GM12874 (cell line): ENCODE measurements around the gene GADD45B.

Experiments used
- TF ChIP-seq, protein P1 (sequence below): IDR thresholded peaks from 2 replicates; pipeline ENCODE4 v1.5.1; 2011; ENCODE audit warnings: low read depth, mild to moderate bottlenecking, control low read depth, low read length, moderate library complexity; ENCODE audit not compliant: insufficient read depth

The GADD45B gene

DNA sequence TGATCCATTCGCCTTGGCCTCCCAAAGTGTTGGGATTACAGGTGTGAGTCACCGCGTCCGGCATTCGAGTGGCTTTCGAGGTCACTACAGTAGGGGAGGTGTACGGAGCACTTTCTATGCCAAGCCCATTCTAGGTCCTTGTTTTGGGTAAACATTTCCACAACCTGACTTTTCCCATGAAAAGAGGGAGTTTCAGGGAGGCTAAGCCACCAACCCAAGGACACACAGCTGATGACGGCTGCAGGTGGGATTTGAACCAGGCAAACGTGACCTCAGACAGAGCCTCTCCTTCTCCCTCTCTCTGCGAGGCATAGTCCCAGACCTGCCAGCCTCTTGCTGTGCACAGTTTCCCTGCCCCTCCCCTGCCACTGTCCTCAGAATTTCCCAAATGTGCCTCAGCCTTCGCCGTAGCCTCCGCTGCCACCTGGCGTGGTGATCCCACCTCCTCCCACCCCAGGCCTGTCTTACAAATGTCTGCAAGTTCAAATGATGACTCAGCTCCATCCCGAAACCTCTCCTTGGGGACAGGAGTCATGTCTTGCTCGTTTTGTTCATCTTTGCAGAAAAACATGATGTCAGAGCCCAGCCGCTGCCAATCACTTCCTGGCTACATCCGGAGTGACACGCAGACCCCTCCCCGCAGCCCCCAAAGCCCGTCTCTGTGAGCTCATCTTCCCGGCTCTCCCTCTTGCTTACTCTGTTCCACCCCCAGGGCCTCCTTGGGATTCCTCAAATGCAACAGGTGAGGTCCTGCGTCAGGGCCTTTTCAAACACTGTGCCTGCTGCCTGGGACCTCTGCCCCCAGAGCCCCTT lies 6.6 kb upstream of the GADD45B start:
- TF ChIP-seq, protein P1, sequence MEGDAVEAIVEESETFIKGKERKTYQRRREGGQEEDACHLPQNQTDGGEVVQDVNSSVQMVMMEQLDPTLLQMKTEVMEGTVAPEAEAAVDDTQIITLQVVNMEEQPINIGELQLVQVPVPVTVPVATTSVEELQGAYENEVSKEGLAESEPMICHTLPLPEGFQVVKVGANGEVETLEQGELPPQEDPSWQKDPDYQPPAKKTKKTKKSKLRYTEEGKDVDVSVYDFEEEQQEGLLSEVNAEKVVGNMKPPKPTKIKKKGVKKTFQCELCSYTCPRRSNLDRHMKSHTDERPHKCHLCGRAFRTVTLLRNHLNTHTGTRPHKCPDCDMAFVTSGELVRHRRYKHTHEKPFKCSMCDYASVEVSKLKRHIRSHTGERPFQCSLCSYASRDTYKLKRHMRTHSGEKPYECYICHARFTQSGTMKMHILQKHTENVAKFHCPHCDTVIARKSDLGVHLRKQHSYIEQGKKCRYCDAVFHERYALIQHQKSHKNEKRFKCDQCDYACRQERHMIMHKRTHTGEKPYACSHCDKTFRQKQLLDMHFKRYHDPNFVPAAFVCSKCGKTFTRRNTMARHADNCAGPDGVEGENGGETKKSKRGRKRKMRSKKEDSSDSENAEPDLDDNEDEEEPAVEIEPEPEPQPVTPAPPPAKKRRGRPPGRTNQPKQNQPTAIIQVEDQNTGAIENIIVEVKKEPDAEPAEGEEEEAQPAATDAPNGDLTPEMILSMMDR = no peak

DNA sequence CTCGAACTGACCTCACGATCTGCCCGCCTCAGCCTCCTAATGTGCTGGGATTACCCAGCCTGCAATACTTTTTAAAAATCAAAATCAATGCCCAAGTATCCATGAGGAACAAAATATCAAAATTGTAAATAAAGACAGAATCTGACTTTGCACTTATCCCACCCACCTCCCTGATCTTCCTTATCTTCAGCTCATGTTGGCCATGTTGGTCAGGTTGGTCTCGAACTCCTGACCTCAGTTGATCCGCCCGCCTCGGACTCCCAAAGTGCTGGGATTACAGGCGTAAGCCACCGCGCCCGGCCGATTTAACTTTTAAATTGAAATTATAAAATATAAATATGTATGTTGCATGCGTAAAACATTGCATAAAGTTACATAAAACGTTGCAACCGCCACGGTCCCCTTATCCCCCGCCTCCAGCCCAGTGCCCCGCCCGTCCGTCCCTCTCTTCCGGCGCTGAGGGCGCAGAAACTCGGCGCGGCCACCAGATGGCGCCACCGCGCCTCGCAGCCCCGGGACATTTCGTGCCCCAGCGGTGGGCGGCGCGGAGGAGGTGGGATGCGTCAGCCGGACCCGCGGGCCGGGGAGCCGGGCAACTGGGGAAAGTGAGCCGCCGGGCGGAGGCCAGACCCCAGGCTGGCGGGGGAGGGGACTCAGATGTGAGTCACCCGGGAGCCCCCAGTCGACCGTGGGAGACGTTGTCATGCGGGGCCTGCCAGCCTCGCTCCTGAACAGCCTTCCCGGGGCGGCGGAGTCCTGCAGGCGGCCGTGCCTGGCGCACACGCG lies 1.5 kb upstream of the GADD45B start:
- TF ChIP-seq, protein P1 = peak; percentile 92

GRCh38 chr19:2475018-2475701 lies 767 bp upstream of the GADD45B start:
- TF ChIP-seq, protein P1 = no peak

DNA sequence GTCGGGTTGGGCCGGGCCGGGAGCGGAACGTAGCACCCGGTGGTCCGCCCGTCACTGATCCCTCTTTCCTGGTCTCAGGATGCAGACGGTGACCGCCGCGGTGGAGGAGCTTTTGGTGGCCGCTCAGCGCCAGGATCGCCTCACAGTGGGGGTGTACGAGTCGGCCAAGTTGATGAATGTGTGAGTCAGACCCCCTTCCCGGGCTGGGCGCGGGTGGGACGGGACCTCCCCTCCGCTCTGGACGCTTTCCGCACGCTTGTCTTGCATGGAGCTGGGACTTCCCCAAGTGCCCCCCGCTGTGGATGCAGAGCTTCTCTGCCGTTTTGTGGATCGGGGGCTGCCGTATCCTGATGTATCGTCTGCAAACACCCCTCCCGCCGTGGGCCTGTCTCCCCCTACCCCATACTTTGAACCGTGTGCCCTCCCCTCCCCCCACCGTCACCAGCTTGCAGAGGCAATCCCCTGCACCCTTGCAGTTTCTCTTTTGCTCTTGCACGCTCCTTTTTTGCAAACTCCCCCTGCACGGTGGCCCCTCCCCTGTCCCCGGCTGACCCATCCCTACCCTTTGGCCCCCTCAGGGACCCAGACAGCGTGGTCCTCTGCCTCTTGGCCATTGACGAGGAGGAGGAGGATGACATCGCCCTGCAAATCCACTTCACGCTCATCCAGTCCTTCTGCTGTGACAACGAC lies 669 bp downstream of the GADD45B start:
- TF ChIP-seq, protein P1 = no peak

DNA sequence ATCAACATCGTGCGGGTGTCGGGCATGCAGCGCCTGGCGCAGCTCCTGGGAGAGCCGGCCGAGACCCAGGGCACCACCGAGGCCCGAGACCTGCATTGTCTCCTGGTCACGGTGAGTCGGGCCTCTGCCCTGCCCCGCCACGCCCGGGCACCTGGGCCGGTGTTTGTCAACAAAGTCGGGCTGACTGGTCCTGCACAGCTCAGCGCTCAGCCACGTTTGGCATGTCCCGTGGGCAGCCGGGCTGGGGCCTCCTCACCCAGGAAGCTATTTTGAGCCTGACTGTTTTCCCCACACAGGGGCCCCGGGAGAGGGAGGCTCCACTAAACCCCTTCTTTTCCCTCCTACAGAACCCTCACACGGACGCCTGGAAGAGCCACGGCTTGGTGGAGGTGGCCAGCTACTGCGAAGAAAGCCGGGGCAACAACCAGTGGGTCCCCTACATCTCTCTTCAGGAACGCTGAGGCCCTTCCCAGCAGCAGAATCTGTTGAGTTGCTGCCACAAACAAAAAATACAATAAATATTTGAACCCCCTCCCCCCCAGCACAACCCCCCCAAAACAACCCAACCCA lies 1.3 kb downstream of the GADD45B start:
- TF ChIP-seq, protein P1 = no peak

DNA sequence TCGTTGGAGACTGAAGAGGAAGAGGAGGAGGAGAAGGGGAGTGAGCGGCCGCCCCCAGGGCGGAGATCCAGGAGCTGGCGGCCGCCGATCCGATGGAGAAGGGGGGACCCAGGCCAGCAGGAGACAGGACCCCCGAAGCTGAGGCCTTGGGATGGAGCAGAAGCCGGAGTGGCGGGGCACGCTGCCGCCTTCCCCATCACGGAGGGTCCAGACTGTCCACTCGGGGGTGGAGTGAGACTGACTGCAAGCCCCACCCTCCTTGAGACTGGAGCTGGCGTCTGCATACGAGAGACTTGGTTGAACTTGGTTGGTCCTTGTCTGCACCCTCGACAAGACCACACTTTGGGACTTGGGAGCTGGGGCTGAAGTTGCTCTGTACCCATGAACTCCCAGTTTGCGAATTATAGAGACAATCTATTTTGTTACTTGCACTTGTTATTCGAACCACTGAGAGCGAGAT lies 1.8 kb downstream of the GADD45B start:
- TF ChIP-seq, protein P1 = no peak
